ENCODE results near the gene SOS1. TPM values are rescaled to one million over a fixed set of nuclear protein-coding genes. Genes with fewer than 3 reads are reported as not detected.
A peak's percentile ranks its signal among the peaks of the same experiment; 100 is the strongest.

SOS1 gene
- total and polyA plus RNA-seq, 3 donors from 2014 or later: 27.0 to 48.7 (median 40.6) TPM

- Histone ChIP-seq H3K27me3 (no peaks in the 10 kb centered on the region), H3K27ac (peak overlapping the region; percentile 96), H3K36me3 (ENCODE audit: low read depth, missing control alignments) (no peaks in the 10 kb centered on the region), H3K9me3 (no peaks in the 10 kb centered on the region), H3K4me3 (peak overlapping the region; percentile 67 to 88), H3K4me1 (peaks cover 17% of the 10 kb centered on the region)
- intact Hi-C loops (cut with DNase I; ENCODE audit: low total_unique reads): no loop called here
- TF ChIP-seq POLR2A (IDR thresholded peaks at IDR 0.05) (peak; percentile 28), CTCF (IDR thresholded peaks at IDR 0.05) (peak; percentile 25 to 43 (median 32))
- WGBS, 2 donors: 0% methylated on average over 37 to 58 of the region's 58 CpGs
- DNase-seq: peak; percentile 97
Measured at GRCh38 chr2:39124000-39124745, 3.3 kb upstream of the SOS1 start.

GRCh38 chr2:39123436-39123999 lies 2.7 kb upstream of the SOS1 start:
- no peaks in the 10 kb centered on the region for H3K9me3 ChIP-seq
- H3K36me3 ChIP-seq (ENCODE audit: low read depth, missing control alignments): no peaks in the 10 kb centered on the region
- peaks cover 22% of the 10 kb centered on the region for H3K4me1 ChIP-seq
- intact Hi-C loops (cut with DNase I; ENCODE audit: low total_unique reads): no loop called here
- no peaks in the 10 kb centered on the region for H3K27me3 ChIP-seq
- DNase-seq: no peak
- H3K4me3 ChIP-seq: peak overlapping the region; percentile 67 to 88
- 45 to 46% methylated on average over 25 of the region's 25 CpGs for WGBS, 2 donors
- no peak for TF ChIP-seq POLR2A (IDR thresholded peaks at IDR 0.05)
- TF ChIP-seq CTCF (IDR thresholded peaks at IDR 0.05): no peak
- peak overlapping the region; percentile 96 for H3K27ac ChIP-seq

- 14 to 17% methylated on average over 7 of the region's 7 CpGs for WGBS, 2 donors
- peak overlapping the region; percentile 96 for H3K27ac ChIP-seq
- TF ChIP-seq CTCF (IDR thresholded peaks at IDR 0.05) (no peak), POLR2A (IDR thresholded peaks at IDR 0.05) (no peak)
- H3K36me3 ChIP-seq (ENCODE audit: low read depth, missing control alignments): no peaks in the 10 kb centered on the region
- H3K9me3 ChIP-seq: no peaks in the 10 kb centered on the region
- no peak for DNase-seq
- H3K27me3 ChIP-seq: no peaks in the 10 kb centered on the region
- H3K4me3 ChIP-seq: peak overlapping the region; percentile 72 to 88
- intact Hi-C loops (cut with DNase I; ENCODE audit: low total_unique reads): no loop called here
- peaks cover 32% of the 10 kb centered on the region for H3K4me1 ChIP-seq
Measured at GRCh38 chr2:39121523-39122063, 742 bp upstream of the SOS1 start.

GRCh38 chr2:39120521-39120770 lies 405 bp downstream of the SOS1 start:
- TF ChIP-seq POLR2A (IDR thresholded peaks at IDR 0.05) (no peak), CTCF (IDR thresholded peaks at IDR 0.05) (no peak)
- Histone ChIP-seq H3K4me1 (peaks cover 32% of the 10 kb centered on the region), H3K27ac (peak overlapping the region; percentile 96), H3K9me3 (no peaks in the 10 kb centered on the region), H3K36me3 (ENCODE audit: low read depth, missing control alignments) (no peaks in the 10 kb centered on the region), H3K4me3 (peak overlapping the region; percentile 72 to 88), H3K27me3 (no peaks in the 10 kb centered on the region)
- no CpG with 5 or more reads among the region's 37 CpGs for WGBS, 2 donors
- no peak for DNase-seq
- intact Hi-C loops (cut with DNase I; ENCODE audit: low total_unique reads): no loop called here
